ENCODE data around the gene ANG.

ANG gene

GRCh38 chr14:20682435-20683124 is 6.0 kb upstream of the ANG start (continued):
- no peak for TF ChIP-seq ZNF610 (tag by site-specific recombination; IDR thresholded peaks at IDR 0.05; ENCODE audit: borderline replicate concordance)
- no peak for TF ChIP-seq PRDM4 (tag by site-specific recombination; IDR thresholded peaks at IDR 0.05)
- TF ChIP-seq ZNF76 (tag by site-specific recombination; IDR thresholded peaks at IDR 0.05; ENCODE audit: borderline replicate concordance, low read depth): no peak
- TF ChIP-seq ZFP41 (tag by site-specific recombination; IDR thresholded peaks at IDR 0.05; ENCODE audit: borderline replicate concordance): no peak
- TF ChIP-seq FEZF1 (tag by site-specific recombination; IDR thresholded peaks at IDR 0.05): no peak; the same call in 1 of the 2 replicates
- no peak for TF ChIP-seq ZNF785 (tag by site-specific recombination; IDR thresholded peaks at IDR 0.05)
- peak; percentile 45; the same call in 1 of the 2 replicates for TF ChIP-seq WT1 (tag by site-specific recombination; IDR thresholded peaks at IDR 0.05)
- no peak for TF ChIP-seq ZSCAN18 (tag by site-specific recombination; IDR thresholded peaks at IDR 0.05)
- no peak for TF ChIP-seq ZNF677 (tag by site-specific recombination; IDR thresholded peaks at IDR 0.05)
- peak; percentile 70 for TF ChIP-seq ZBTB10 (tag by site-specific recombination; IDR thresholded peaks at IDR 0.05)
- TF ChIP-seq ZNF2 (tag by site-specific recombination; IDR thresholded peaks at IDR 0.05): no peak
- TF ChIP-seq ZNF335 (tag by site-specific recombination; conservative IDR thresholded peaks at IDR 0.05): peak; percentile 93
- no peak for TF ChIP-seq ZNF555 (tag by site-specific recombination; conservative IDR thresholded peaks at IDR 0.05)
- TF ChIP-seq ZBTB6 (tag by site-specific recombination; IDR thresholded peaks at IDR 0.05): no peak
- no peak for TF ChIP-seq ZNF707 (tag by site-specific recombination; IDR thresholded peaks at IDR 0.05)
- TF ChIP-seq ZNF792 (tag by site-specific recombination; IDR thresholded peaks at IDR 0.05): no peak
- TF ChIP-seq GLI4 (tag by site-specific recombination; IDR thresholded peaks at IDR 0.05): no peak
- TF ChIP-seq HIC1 (tag by site-specific recombination; IDR thresholded peaks at IDR 0.05): no peak
- no peak for TF ChIP-seq ZNF133 (tag by site-specific recombination; IDR thresholded peaks at IDR 0.05)
- no peak for TF ChIP-seq ZNF26 (tag by site-specific recombination; IDR thresholded peaks at IDR 0.05)
- TF ChIP-seq ZNF530 (tag by site-specific recombination; IDR thresholded peaks at IDR 0.05; ENCODE audit: low read depth): peak; percentile 93; the same call in 1 of the 2 replicates
- no peak for TF ChIP-seq ZNF423 (tag by site-specific recombination; IDR thresholded peaks at IDR 0.05)
- TF ChIP-seq ZNF510 (tag by site-specific recombination; IDR thresholded peaks at IDR 0.05; ENCODE audit: insufficient replicate concordance): no peak
- TF ChIP-seq ZNF146 (tag by site-specific recombination; IDR thresholded peaks at IDR 0.05): 0 out of 2 replicates have a peak, but pooled peaks have one; percentile 3
- no peak for TF ChIP-seq ZNF366 (tag by site-specific recombination; conservative IDR thresholded peaks at IDR 0.05)
- TF ChIP-seq ZNF239 (tag by site-specific recombination; IDR thresholded peaks at IDR 0.05): no peak
- no peak for TF ChIP-seq ZNF175 (tag by site-specific recombination; IDR thresholded peaks at IDR 0.05)
- TF ChIP-seq ZNF514 (tag by site-specific recombination; IDR thresholded peaks at IDR 0.05): no peak
- no peak for TF ChIP-seq ZNF776 (tag by site-specific recombination; IDR thresholded peaks at IDR 0.05; ENCODE audit: borderline replicate concordance)
